ENCODE data around the gene FYN.
"Not testable (repeated sequence)": the region's sequence is repeated elsewhere in the genome, so short reads cannot be mapped to it uniquely, and the experiment has no call there.

The FYN gene

GRCh38 chr6:111686249-111686931 is 186.9 kb downstream of the FYN start:
- POLR2A ChIA-PET: no interaction called here
- CTCF ChIA-PET: interaction anchor here (1.4 kb wide), 1 partner anchor 24 kb away, joined by 4 read pairs; no protein-coding TSS in a partner anchor
- no peak for TF ChIP-seq CTCF (IDR thresholded peaks at IDR 0.05; ENCODE audit: insufficient read depth, low read length, missing control alignments)
- no peak for DNase-seq (ENCODE audit: low read depth, low spot score)
- H3K4me3 ChIP-seq (ENCODE audit: low read depth, low read length): no peak overlapping the region

GRCh38 chr6:111685526-111685925 is 187.7 kb downstream of the FYN start:
- ChIA-PET POLR2A (no interaction called here), CTCF (interaction anchor here (1.6 kb wide), 1 partner anchor 343 kb away, joined by 6 read pairs; no protein-coding TSS in a partner anchor)
- no peak for TF ChIP-seq CTCF (IDR thresholded peaks at IDR 0.05; ENCODE audit: insufficient read depth, low read length, missing control alignments)
- DNase-seq (ENCODE audit: low read depth, low spot score): no peak
- no peak overlapping the region for H3K4me3 ChIP-seq (ENCODE audit: low read depth, low read length)

- POLR2A ChIA-PET: no interaction called here
- CTCF ChIA-PET: interaction anchor here (1.6 kb wide), 1 partner anchor 343 kb away, joined by 6 read pairs; no protein-coding TSS in a partner anchor
- DNase-seq (ENCODE audit: low read depth, low spot score): no peak
These were observed 188.2 kb downstream of the FYN start for GRCh38 chr6:111685058-111685457.

GRCh38 chr6:111683749-111684267 is 189.4 kb downstream of the FYN start:
- POLR2A ChIA-PET: no interaction called here
- no peak for TF ChIP-seq CTCF (IDR thresholded peaks at IDR 0.05; ENCODE audit: insufficient read depth, low read length, missing control alignments)
- CTCF ChIA-PET: interaction anchor here (1.0 kb wide), 2 partner anchors 16 to 360 kb away, joined by 3 to 5 read pairs; no protein-coding TSS in a partner anchor
- peak; percentile 45 for DNase-seq (ENCODE audit: low read depth, low spot score)
- no peak overlapping the region for H3K4me3 ChIP-seq (ENCODE audit: low read depth, low read length)

More at GRCh38 chr6:111685058-111685457, 188.2 kb downstream of the FYN start:
- TF ChIP-seq CTCF (IDR thresholded peaks at IDR 0.05; ENCODE audit: insufficient read depth, low read length, missing control alignments): no peak
- H3K4me3 ChIP-seq (ENCODE audit: low read depth, low read length): no peak overlapping the region

- H3K4me3 ChIP-seq (ENCODE audit: low read depth, low read length): no peak overlapping the region
- ChIA-PET POLR2A (no interaction called here), CTCF (interaction anchor here (1.0 kb wide), 2 partner anchors 16 to 360 kb away, joined by 3 to 5 read pairs; no protein-coding TSS in a partner anchor)
- DNase-seq (ENCODE audit: low read depth, low spot score): no peak
- TF ChIP-seq CTCF (IDR thresholded peaks at IDR 0.05; ENCODE audit: insufficient read depth, low read length, missing control alignments): no peak
These were observed 190.1 kb downstream of the FYN start for GRCh38 chr6:111683157-111683556.

GRCh38 chr6:111681860-111682259 is 191.4 kb downstream of the FYN start:
- no peak for TF ChIP-seq CTCF (IDR thresholded peaks at IDR 0.05; ENCODE audit: insufficient read depth, low read length, missing control alignments)
- CTCF ChIA-PET: no interaction called here
- DNase-seq (ENCODE audit: low read depth, low spot score): no peak
- no peak overlapping the region for H3K4me3 ChIP-seq (ENCODE audit: low read depth, low read length)
- POLR2A ChIA-PET: no interaction called here

- DNase-seq (ENCODE audit: low read depth, low spot score); H3K4me3 ChIP-seq (ENCODE audit: low read depth, low read length); POLR2A ChIA-PET: not testable (repeated sequence)
- CTCF ChIA-PET: interaction anchor here (0.7 kb wide), 1 partner anchor 363 kb away, joined by 3 read pairs; no protein-coding TSS in a partner anchor
These were observed 192.2 kb downstream of the FYN start for GRCh38 chr6:111680811-111681609.
